IPS-18a (cell line): ENCODE results near the gene TNNT2.

Experiments
- H3K27ac ChIP-seq: one replicate; pipeline ENCODE4 v1.5.1; 2013; ENCODE audit warnings: low read length
- H3K27me3 ChIP-seq: one replicate; pipeline ENCODE4 v1.6.1; 2013; ENCODE audit warnings: mild to moderate bottlenecking, low read length; ENCODE audit not compliant: control insufficient read depth, insufficient read depth
- H3K36me3 ChIP-seq: one replicate; pipeline ENCODE4 v1.6.1; 2013; ENCODE audit warnings: low read depth, low read length; ENCODE audit not compliant: control insufficient read depth
- H3K4me1 ChIP-seq: one replicate; pipeline ENCODE4 v1.6.1; 2013; ENCODE audit warnings: low read depth, low read length; ENCODE audit not compliant: control insufficient read depth
- H3K4me3 ChIP-seq: one replicate; pipeline ENCODE4 v1.5.1; 2013; ENCODE audit warnings: low read length
- H3K9ac ChIP-seq: one replicate; pipeline ENCODE4 v1.6.1; 2013; ENCODE audit warnings: mild to moderate bottlenecking, low read length, moderate library complexity
- H3K9me3 ChIP-seq: one replicate; pipeline ENCODE4 v1.6.1; 2013; ENCODE audit warnings: low read depth, low read length; ENCODE audit not compliant: control insufficient read depth

TNNT2 gene

DNA sequence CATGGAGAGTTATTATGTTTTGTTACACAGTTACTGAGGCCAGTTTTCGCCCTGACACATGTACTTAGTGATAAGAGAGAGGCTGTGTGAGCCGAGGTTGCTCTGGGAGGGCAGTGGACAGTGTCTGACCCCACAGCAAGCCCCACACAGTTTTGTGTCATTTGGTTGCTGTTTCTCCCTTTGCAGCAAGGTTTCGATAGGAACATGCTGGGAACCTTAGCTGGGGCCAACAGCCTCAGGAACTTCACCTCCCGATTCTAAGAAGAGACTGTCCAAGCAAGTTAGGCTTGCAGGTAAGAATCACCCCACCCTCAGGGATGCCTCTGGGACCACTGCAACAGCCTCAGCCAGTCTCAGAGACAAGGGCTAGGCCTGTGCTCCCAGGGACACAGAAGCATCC lies 48.9 kb downstream of the TNNT2 start:
- no peaks in the 10 kb centered on the region for H3K4me1 ChIP-seq
- no peaks in the 10 kb centered on the region for H3K27me3 ChIP-seq
- no peak overlapping the region for H3K4me3 ChIP-seq
- H3K9ac ChIP-seq = no peak overlapping the region
- H3K9me3 ChIP-seq = no peaks in the 10 kb centered on the region
- no peak overlapping the region for H3K27ac ChIP-seq
- H3K36me3 ChIP-seq = no peaks in the 10 kb centered on the region

DNA sequence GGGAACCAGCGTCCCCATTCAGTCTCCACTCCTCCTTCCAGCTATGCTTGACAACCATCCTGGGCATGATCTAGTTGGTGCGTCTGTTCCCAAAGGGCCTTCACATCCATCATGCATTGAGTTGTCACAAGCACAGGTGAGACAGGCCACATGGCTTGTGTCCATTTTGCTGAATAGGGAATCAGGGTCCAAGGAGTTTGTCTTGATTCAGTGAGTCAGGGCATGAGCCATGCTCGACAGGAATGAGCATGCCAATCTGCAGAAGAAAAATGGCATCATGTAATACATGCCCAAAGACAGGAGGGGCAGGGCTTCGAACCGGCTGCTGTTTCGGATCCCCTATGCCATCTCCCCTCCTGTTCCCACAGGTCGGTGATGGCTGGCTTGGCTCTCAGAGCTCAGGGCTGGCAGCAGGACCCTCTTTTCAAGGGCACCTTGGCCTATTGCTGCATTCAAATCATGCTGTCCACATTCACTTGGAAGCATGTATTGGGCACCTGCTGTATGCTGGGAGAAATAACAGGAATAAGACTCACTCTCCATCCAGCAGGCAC lies 49.7 kb downstream of the TNNT2 start:
- Histone ChIP-seq H3K4me1 (no peaks in the 10 kb centered on the region), H3K9me3 (no peaks in the 10 kb centered on the region), H3K27ac (no peak overlapping the region), H3K27me3 (no peaks in the 10 kb centered on the region), H3K9ac (no peak overlapping the region), H3K36me3 (no peaks in the 10 kb centered on the region), H3K4me3 (no peak overlapping the region)

DNA sequence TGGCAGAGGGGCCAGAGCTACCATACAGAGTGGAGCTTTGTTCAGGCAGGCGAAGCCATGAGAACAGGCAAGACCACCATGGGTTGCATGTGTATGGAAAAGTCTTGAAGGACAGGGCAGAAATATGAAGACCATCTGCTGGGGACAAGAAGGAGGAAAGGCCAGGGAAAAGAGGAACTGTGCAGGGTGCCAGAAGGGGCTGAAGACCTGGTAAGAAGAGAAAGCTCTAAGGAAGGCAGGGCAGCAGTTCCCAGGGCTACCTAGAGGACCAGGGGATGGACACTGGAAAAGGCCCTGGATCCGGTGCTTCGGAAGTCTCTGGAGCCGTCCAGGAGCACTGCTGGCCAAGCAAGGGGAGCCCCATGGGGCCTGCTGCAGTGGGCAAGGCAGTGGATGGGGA lies 50.8 kb downstream of the TNNT2 start:
- no peak overlapping the region for H3K9ac ChIP-seq
- no peak overlapping the region for H3K27ac ChIP-seq
- no peaks in the 10 kb centered on the region for H3K27me3 ChIP-seq
- no peaks in the 10 kb centered on the region for H3K4me1 ChIP-seq
- H3K4me3 ChIP-seq = no peak overlapping the region
- H3K36me3 ChIP-seq = no peaks in the 10 kb centered on the region
- no peaks in the 10 kb centered on the region for H3K9me3 ChIP-seq

DNA sequence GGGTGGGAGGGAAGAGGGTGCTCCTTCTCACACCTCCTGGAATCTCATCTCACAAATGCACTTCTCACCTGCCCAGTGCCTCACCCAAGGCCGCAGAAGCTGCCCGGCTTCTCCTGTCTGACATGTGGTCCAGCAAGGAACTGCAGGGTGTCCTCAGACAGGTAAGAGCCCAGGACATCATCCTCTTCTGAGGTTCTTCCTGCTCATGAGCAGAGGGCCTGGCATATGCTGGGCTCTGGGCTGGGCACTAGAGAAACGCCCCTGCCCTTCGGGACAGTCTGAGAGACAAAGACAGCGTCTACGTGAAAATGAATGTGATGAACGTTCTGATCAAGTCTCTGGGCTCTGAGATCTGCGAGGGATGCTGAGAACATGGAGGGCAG lies 51.8 kb downstream of the TNNT2 start:
- Histone ChIP-seq H3K27me3 (no peaks in the 10 kb centered on the region), H3K4me3 (no peak overlapping the region), H3K9me3 (no peaks in the 10 kb centered on the region), H3K9ac (no peak overlapping the region), H3K27ac (no peak overlapping the region), H3K36me3 (no peaks in the 10 kb centered on the region), H3K4me1 (no peaks in the 10 kb centered on the region)

DNA sequence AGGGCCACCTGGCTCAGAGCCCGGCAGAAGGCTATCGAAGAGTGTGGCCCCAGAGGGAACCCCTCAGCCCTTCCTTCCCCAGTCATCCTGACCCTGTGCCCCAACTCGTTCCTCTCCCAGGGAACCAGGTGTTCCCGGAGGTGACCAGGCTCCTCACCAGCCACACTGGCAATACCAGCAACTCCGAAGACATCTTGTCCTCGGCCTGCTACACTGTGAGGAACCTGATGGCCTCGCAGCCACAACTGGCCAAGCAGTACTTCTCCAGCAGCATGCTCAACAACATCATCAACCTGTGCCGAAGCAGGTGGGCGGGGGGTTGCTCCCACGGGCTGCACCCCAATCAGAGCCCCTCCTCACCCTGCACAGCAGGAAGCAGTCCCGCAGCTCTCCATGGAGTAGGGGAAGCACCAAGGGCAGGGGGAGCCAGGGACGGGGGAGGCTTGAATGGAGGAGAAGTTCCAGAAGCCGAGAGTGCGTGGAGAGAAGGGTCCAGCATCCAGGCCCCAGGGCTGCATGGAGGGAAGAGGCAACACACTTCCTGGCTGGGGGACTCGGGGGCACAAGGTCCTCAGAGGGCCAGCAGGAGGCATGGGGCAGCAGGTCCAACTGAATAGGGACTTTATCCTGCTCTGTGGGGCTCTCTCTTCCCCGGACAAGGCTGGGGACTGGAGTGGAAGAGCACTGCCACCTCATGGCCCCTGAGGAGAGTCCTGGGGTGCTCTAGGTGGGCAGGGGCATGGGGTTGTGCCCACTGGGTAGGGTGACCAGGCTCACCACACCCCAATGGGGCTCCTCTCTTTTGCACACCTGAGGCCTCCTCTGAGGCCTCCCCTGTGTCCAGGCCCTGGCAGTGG lies 52.4 kb downstream of the TNNT2 start:
- no peak overlapping the region for H3K9ac ChIP-seq
- no peaks in the 10 kb centered on the region for H3K27me3 ChIP-seq
- no peaks in the 10 kb centered on the region for H3K9me3 ChIP-seq
- H3K36me3 ChIP-seq = no peaks in the 10 kb centered on the region
- no peak overlapping the region for H3K27ac ChIP-seq
- H3K4me1 ChIP-seq = no peaks in the 10 kb centered on the region
- no peak overlapping the region for H3K4me3 ChIP-seq

DNA sequence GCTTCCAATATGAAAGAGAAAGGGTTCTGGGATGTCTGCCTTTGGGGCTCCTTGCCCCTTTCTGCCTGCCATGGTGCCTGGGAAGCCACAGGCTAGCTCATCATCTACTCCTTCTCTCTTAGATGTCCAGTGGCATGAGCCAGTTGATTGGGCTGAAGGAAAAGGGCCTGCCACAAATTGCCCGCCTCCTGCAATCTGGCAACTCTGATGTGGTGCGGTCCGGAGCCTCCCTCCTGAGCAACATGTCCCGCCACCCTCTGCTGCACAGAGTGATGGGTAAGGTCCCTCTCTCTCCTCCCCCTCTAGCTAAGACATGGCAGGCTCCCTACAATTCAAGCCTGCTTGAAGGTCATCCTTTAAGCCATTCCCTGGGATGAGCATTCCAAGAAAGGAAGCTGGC lies 53.2 kb downstream of the TNNT2 start:
- Histone ChIP-seq H3K9ac (no peak overlapping the region), H3K36me3 (no peaks in the 10 kb centered on the region), H3K27ac (no peak overlapping the region), H3K4me1 (no peaks in the 10 kb centered on the region), H3K9me3 (no peaks in the 10 kb centered on the region), H3K4me3 (no peak overlapping the region), H3K27me3 (no peaks in the 10 kb centered on the region)

DNA sequence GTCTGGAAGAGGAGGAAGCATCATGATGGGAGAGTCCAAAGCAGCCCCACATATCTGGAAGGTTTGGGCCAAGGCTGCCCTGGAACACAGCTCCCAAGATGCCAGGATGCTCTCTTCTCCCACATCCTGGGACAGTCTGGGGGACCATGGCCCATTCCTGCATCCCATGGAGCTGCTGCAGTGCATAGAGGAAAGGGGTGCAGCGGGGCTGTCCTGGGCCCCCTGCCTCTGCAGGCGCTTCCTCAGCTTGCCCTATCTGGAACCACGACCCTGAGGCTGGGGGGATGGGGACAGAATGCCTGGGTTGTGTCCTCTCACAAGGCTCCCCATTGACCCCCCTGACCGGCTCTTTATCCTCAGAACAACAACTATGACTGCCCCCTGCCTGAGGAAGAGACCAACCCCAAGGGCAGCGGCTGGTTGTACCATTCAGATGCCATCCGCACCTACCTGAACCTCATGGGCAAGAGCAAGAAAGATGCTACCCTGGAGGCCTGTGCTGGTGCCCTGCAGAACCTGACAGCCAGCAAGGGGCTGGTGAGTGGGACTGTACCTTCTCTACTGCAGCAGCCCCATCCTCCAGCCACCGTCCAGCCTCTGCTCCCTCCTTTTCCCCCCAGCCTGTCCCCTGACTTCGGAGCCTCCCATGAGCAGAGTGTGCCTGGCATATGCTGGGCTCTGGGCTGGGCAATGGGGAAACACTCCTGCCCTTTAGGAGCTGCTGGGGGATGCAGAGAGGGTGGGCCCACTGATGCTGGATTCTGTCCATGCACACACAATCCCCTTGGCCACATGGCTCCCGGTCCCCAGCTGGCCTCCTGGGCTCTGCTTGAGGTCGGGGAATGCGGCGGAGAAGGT lies 54.6 kb downstream of the TNNT2 start:
- Histone ChIP-seq H3K9ac (no peak overlapping the region), H3K4me3 (no peak overlapping the region), H3K27me3 (no peaks in the 10 kb centered on the region), H3K36me3 (no peaks in the 10 kb centered on the region), H3K4me1 (no peaks in the 10 kb centered on the region), H3K27ac (no peak overlapping the region), H3K9me3 (no peaks in the 10 kb centered on the region)

DNA sequence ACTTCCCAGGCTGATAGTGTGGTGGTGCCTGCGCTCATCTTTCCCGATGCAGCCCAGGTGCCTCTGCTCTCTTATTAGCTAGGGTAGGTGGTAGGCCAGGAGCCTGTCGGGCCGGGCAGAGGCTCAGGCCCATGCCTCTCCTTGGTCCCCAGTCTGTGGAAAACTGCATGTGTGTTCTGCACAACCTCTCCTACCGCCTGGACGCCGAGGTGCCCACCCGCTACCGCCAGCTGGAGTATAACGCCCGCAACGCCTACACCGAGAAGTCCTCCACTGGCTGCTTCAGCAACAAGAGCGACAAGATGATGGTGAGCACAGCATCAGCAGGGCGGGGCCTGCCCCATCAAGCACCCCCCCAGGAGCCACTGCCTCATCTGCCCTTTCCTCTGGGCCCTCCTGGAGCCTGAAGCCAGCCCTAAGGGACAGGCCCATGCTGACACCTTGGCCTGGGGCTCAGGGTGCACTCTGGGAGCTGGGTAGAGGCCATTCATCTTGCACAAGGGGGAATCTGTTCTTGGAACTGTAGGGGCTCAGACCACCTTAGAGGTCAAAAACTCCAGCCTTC lies 55.6 kb downstream of the TNNT2 start:
- Histone ChIP-seq H3K9me3 (no peaks in the 10 kb centered on the region), H3K4me3 (no peak overlapping the region), H3K27me3 (no peaks in the 10 kb centered on the region), H3K27ac (no peak overlapping the region), H3K4me1 (no peaks in the 10 kb centered on the region), H3K36me3 (no peaks in the 10 kb centered on the region), H3K9ac (no peak overlapping the region)

DNA sequence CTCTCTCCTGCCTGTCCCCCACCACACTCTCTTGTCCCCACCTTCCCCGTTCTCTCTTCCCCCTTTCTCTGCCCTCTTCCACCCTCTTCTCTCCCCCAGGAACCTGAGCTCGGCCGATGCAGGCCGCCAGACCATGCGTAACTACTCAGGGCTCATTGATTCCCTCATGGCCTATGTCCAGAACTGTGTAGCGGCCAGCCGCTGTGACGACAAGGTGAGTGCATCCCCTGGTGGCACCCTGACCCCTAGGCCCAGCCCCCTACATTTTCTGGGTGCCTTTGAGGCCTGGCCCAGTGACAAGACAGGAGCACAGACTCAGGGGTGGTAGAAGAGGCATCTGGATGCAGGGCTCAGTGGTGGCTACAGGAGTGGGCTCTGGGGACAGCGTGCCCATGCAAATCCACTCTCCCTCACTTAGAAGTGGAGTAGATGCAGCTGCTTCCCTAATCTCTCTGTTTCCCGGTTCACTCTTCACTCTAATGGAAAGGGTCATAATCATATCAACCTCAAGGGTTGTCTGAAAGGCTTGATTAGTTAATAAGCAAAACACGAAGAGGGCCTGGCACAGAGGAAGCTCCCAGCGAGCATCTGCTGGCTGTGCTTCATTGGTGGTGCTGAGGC lies 57.2 kb downstream of the TNNT2 start:
- Histone ChIP-seq H3K27me3 (no peaks in the 10 kb centered on the region), H3K4me3 (no peak overlapping the region), H3K9me3 (no peaks in the 10 kb centered on the region), H3K4me1 (no peaks in the 10 kb centered on the region), H3K27ac (no peak overlapping the region), H3K9ac (no peak overlapping the region), H3K36me3 (no peaks in the 10 kb centered on the region)

DNA sequence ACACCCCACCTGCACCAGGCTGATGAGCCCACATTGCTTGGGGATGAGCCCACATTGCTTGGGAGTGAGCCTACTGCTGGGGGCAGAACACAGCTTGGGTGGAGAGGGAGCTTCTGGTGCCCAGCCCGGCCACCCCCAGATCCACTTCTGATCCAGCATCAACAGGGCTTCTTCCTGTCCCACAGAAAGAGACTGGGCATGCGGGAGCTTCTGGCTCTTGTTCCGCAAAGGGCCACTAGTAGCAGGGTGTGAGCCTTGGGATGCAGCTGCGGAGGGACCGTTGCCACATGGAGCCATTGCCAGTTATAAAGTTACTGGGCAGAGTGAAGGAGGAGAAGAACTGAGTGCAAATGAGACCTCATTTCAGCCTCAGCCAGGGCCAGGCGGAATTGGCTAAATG lies 57.8 kb downstream of the TNNT2 start:
- Histone ChIP-seq H3K4me3 (no peak overlapping the region), H3K9me3 (no peaks in the 10 kb centered on the region), H3K27me3 (no peaks in the 10 kb centered on the region), H3K9ac (no peak overlapping the region), H3K4me1 (no peaks in the 10 kb centered on the region), H3K36me3 (no peaks in the 10 kb centered on the region), H3K27ac (no peak overlapping the region)
